Fibroblast of skin of left biceps (primary cell): Measurements from ENCODE around the gene CLEC7A.
A peak's percentile ranks its signal among the peaks of the same experiment; 100 is the strongest.

Source experiments
- DNase-seq, 2 experiments: peaks; one replicate each; pipeline ENCODE4 v3.0.0-alpha.2; 2013; ENCODE audit warnings: low read depth in 2 of 2

CLEC7A gene

DNA sequence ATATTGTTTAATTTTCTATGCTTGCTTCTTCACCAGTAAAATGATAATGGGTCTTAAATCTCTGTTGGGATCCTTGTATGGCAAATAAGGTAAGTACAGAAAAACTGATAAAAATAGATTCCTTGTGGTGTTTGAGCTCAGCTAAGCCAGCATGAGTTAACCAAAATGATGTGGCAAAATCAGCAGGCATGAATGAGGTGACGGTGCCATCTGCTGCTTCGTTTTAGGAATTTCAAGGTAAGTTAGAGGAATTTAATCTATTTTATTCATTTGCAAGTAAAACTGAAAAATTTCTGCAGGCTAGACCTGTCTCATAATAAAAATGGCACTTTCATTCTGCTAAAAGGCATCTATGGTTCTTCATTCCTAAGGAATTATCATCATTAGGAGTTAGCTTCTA is 10.0 kb upstream of the CLEC7A start:
- DNase-seq: peak in 1 of 2 experiments; percentile 17

DNA sequence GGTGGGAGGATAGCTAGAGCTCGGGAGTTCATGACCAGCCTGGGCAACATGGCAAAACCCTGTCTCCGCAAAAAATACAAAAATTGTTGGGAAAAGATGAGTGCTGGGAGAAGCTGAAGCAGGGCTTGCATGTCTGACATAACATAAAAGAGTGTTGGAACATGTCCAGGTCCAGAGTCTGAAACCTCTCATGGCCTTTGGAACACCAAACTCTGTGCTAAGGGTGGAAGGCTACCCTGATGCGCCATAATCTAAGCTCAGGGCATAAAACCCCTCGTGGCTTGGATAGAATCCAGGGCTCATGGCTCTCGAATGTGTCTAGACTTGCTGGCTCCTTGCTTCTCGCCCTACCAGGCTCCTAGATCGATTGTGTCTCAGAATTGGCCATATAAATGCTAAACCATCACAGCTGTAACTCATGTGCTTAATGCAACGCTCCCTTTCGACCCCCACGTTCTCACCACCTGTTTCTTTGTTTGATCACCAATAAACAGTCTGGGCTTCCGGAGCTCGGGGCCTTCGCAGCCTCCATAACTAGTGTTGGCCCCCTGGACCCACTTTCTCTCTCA is 6.7 kb upstream of the CLEC7A start:
- DNase-seq: no peak

DNA sequence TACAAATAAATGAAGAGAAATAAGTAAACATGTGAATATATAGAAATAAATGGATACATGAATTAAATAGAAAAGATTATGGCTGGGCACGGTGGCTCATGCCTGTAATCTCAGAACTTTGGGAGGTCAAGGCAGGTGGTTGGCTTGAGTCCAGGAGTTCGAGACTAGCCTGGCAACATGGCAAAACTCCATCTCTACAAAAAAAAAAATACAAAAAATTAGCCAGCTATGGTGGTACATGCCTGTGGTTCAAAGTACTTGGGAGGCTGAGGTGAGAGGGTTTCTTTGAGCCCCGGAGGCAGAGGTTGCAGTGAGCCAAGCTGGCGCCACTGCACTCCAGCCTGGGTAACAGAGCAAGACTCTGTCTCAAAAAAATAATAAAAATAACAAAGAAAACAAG is 5.1 kb upstream of the CLEC7A start:
- no peak for DNase-seq

DNA sequence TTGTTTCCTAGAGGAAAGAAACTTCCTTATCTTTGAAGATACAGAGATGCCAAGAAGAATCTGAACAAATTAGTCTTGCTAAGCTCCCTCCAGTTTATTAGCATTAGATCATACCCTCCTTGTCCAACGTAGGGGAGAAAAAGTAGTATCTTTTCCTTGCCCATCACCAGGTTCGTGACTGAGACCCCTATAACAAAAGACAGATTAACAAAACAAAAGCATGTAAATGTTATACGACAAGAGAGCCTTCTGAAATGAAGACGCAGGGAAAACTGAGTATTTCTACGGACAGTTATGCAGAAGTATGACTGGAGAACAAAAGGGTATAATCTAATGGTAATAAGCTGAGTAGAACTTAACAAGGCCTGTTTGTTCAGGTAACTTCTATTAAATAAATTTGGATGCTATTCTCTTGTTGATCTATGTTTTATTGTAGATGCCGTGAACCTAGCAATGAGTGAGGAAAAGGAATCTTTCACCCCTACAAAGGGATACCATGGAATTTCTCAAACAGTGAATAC is 2.9 kb upstream of the CLEC7A start:
- no peak for DNase-seq

DNA sequence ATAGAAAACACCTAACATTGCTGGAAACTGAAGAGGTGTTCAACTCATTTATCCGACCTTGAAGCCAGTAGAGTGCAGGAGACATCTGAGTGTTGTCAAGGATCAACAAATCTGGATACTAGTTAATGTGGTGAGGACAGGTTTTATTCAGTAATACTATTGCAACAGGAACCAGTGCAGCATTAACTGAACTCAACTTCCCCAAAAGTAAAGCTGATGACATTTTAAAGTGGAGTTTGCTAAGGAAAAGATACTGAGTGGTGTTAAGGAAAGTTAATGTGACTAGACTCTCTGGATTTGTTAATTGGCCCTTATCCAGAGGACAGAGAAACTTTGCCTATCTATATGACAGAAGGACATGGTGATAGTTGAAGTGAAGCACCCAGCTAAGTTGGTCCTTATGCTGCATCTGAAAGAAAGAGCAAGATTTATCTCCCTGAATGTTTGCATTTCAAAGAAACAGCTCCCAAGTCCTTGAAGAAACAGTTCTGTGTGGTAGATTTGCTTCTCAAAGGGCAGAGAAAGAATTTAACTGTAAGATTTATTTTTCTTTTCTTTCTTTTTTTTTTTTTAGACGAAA is 1.2 kb upstream of the CLEC7A start:
- no peak for DNase-seq

DNA sequence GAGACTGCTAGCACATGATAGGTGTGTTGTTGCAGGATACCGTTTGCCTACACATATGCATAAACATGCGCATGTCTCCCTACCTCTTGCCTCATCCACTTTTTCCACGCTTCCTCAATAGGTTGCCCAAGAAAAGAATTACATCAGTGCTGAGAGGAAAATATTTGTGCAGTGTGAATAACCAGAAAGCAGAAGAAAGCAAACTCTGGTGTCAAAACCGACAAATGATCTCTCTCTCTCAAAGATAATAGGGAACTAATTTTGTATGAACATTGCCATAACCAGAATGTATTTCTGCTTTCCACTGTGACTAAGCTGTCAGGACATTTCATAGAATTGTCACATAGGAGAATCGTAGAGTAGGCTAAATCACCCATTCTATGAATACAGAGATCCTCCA is 1.3 kb downstream of the CLEC7A start:
- DNase-seq: no peak

DNA sequence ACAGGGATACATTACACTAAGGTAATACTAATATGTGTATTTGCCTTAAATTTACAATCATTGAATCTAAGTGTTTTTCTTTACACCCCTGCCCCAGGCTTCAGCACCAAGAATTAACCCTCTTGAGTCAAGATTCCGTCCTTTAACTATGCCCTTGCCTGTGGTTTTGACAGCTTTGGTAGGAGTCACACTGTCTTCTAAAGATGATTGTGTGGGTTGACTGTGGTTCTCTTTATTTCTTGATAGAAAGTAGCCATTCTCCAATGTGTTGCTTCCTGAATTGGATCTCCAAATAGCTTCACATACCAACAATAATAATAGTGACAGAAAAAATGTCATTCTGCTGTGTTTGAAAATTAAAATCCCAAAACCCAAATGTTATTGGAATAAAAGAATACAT is 3.6 kb downstream of the CLEC7A start:
- no peak for DNase-seq

DNA sequence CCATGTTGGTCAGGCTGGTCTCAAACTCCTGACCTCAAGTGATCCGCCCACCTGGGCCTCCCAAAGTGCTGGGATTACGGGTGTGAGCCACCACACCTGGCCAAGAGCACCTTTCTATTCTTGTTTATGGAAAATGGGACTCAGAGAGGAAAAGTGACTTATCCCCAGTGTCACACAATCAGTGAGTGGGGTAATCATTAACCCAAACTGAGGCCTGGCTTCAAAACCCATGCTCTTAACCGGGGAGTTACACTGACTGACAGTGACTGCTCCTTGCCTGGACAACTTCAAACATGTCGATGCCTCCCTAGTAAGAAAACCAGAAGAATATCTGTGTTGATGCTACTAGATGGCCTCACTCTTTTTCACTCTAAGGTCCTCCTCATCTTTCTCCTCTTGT is 7.3 kb downstream of the CLEC7A start:
- no peak for DNase-seq

DNA sequence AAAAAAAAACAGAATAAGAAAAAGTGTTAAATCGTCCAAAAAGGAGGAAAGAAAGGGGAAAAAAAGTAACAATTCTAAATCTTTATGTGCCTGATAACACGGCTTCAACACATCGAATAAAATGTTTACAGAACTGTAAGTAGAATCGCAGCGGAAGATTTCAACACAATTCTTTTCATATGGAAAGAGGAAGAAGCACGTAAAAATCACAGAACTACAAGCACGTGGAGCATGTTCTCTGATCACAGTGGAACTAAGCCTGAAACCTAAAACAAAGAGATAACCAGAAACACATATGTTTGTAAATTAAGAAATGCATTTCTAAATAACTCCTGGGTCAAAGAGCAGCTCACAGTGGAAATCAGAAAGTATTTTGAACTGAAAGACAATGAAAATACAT is 8.7 kb downstream of the CLEC7A start:
- DNase-seq: no peak

DNA sequence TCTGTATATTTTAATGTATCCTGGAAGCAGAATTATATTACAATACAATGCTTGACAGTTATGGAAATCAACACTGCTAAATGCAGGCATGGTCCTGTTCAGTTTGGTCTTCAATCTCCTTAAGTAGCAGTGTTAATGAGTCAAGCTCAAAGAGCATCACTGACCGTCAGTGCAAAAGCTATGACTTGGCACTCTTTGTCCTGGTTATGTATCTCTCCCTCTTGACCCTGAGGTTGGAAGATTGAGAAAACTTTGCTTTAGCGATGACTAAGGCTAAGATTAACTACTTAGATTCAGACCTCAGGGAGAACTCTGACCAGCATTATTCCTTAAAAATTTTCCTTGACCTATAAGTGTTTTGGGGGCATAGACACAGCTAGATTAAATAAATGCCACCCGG is 10.9 kb downstream of the CLEC7A start:
- DNase-seq: no peak

DNA sequence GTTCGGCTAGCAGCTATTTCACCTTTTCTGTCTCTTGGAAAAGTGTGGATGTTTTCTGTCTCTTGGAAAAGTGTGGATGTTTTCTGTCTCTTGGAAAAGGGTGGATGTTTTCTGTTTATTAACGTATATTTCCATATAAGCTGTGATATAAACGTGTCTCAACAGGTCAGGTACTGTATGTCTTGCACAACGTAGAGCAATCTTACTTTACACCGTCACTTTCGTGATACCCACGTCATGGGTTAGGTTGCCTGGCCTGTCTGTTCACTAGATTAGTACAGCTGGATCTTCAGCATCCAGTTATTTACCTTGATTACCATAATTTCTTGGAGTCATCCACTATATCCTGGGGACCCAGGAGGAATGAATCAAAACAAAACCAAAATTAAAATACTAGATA is 14.1 kb downstream of the CLEC7A start:
- DNase-seq: no peak

DNA sequence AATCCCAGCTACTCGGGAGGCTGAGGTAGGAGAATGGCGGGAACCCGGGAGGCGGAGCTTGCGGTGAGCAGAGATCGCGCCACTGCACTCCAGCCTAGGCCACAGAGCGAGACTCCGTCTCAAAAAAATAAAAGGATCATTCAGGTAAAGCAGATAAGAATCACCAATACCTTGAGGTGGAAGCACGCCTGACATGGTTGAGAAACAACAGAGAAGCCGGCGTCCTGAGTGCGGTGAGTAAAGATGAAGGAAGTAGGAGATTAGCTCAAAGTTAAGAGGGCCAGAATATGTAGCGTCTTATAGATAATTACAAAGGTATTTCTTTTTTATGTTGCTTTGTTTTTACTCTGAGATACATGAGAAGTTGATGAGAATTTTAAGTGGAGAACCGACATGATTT is 14.7 kb downstream of the CLEC7A start:
- DNase-seq: no peak

DNA sequence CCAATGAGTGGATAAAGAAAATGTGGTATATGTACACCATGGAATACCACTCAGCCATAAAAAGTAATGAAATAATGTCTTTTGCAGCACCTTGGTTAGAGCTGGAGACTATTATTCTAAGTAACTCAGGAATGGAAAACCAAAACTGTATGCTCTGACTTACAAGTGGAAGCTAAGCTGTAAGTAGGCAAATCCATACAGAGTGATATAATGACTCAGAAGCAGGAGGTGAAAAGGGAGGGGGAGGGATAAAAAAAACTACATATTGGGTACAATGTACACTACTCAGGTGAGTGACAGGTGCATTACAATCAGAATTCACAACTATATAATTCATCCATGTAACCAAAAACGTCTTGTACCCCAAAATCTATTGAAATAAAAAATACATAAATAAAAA is 16.1 kb downstream of the CLEC7A start:
- DNase-seq: no peak

DNA sequence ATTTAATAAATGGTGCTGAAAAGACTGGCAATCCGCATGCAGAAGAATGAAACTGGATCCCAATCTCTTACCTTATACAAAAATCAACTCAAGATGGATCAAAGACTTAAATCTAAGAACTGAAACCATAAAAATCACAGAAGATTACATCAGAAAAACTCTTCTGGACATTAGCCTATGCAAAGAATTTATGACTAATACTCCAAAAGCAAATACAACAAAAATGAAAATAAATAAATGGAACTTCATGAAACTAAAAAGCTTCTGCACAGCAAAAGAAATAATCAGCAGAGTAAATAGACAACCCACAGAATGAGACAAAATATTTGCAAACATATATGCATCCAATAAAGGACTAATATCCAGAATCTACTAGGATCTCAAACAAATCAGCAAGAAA is 16.9 kb downstream of the CLEC7A start:
- DNase-seq: no peak

DNA sequence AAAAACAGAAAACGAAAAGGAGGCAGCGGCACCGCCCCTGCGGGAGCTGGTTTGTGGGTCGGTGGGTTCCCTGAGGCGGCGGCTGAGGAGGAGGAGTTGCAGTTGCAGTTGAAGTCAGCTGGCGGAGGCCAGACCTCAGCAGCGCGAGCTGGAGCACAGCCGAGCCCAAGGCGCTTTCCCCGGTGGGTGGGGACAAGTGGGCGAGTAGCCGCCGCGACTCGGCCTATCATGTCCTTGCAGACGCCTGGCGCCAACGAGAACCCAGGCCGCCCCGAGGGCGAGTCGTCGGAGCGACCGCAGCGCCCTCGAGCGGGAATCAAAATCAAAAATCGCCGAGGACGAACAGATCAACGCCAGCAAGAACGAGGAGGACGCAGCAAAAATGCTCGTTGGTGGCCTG is 18.5 kb downstream of the CLEC7A start:
- DNase-seq: no peak

DNA sequence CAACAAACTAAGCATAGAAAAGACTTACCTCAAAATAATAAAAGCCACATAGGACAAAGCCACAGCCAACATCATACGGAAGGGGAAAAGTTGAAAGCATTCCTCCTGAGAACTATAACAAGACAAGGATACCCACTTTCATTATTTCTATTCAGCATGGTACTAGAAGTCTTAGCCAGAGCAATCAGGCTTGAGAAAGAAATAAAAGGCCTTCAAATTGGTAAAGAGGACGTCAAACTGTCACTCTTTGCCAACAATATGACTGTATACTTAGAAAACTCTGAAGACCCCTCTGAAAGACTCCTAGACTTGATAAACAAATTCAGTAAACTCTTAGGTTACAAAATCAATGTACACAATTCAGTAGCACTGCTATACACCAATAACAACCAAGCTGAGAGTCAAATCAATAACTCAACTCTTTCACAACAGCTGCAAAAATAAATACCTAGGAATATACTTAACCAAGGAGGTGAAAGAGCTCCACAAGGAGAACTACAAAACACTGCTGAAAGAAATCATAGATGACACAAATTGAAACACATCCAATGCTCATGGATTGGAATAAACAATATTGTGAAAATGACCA is 19.6 kb downstream of the CLEC7A start:
- no peak for DNase-seq

DNA sequence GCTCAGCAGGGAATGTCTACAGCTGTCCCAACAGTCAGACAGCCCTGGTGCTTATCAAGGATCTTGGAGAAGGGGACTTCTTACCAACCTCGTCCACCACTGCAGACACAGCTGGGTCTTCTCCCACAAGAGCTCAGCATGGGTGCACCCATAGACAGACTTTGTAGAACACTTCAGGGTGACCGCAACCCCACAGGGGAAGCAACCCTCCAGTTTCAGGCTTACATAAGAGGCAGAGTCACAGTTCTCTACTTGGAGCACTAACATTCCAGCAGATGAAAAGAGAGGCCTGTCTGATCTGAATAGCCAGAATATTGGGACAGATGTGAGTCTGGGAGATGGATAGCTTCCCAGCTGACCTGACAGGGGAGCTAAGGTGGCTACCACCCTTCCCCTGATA is 27.7 kb downstream of the CLEC7A start:
- DNase-seq: no peak

DNA sequence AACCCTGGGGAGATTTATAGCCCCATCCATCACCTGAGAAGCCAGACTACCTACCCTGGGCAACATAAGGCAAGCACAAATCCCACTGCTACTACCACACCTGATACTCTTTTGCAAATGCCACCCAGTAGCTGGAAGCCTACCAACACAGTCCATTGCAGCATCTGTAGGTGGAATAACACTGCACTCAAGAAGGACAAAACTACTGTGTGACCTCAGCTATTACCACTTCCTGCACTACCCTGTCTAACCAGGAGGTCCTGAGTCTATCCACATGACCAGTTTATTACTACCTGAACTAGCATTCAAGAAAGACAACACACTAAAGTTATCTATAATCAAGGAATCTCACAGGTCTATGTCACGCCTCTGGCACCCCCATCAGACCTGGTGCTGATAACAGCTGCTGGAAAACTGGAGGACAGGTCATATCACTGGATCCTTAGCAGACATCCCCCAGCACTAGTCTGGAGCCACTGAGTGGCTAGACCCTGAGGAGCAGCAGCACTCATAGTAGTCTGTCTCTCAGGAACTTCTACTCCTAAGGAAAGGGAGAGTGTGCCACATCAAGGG is 28.3 kb downstream of the CLEC7A start:
- no peak for DNase-seq

DNA sequence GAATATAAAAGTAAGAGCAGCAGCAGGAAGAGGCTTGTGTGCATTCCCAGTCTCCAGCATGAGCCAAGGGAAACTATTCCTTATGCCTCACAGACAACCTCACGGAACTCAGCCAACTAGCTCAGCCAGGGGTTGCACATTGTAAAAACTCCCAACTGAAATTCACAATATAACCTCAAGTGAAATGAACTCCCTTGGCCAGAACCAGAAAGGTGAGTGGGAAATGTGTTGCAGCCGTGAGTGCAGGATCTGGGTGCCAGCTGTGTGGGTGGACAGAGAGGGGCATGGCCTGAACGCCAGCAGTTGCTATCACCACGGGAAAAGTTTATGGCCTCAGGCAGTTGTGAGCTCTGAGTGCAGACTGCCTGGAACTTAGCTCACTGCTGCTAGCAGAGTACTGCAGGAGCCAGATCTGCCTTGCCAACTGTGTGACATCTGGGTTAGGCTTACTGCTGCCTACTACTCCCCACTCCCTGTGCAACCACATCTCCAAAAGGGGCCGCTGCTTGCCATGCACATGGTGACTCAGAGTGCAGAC is 28.9 kb downstream of the CLEC7A start:
- DNase-seq: peak; percentile 12 to 29

DNA sequence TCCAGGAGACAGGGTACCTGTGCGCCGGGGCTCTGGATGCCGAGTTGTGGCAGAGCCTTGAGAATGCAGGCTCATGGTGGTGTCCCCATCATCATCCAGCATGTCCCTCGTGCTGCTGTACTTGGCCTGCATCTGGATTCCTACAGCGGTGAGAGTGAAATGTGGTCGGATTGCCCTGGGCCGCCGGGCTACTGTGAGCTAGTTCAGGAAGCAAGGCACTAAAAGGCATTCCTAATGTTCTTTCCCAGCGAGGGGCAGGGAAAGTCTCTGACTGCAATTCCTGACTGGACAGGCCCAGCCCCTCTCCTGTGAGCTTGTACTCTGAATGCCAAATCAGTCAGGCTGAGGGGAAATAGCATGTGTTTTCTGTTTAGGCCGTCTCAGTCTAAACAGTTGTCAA is 31.2 kb downstream of the CLEC7A start, which contains the start of gene CLEC1A:
Gene CLEC1A, minus strand, starts transcription at position 195 of the 400 bp plus-strand sequence. Its CDS starts 63 bp downstream, at position 132.
- DNase-seq: no peak

DNA sequence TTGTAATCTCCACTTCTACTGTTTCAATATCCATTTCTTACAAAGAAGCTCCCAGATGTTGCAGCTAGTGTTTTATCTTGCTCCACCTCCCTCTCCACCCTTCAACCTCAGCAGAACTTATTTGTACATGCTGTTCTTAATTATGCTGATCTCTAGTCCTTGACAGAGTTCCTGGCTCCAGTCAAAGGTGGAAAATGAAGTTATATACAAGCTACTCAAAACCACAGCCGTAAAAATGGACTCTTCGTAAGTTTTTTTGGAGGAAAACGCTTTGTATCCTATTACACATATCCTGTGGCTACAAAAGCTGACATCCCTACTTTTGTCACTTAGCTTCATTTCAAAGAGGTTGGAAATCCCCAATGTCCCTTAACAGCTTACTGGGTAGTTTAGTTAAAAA is 32.5 kb downstream of the CLEC7A start:
- DNase-seq: peak; percentile 8 to 9

DNA sequence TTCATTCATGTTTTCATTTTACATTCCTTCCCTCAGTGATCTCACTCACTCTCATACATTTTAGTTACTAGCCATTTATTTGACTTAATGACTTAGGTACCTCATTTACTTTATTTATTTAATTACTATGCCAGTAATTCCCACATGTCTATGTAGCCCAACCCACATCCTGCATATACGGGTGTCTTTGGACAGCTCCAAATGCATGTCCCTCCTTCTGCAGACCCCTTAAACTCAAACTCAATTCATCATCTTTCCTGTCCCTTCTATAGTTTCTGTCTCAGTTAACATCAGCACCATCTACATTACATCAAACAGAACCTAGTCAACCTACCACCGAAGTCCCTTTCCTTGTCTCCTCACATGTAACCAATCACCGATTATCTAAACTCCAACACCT is 34.0 kb downstream of the CLEC7A start:
- no peak for DNase-seq
